GM12872 (cell line): ENCODE results near the gene KDM4C.

Experiments used
- TF ChIP-seq, protein P1 (sequence below): IDR thresholded peaks from 3 replicates; pipeline ENCODE4 v1.5.1; 2011; ENCODE audit warnings: low read depth, mild to moderate bottlenecking, low read length, moderate library complexity; ENCODE audit not compliant: insufficient read depth

The KDM4C gene

DNA sequence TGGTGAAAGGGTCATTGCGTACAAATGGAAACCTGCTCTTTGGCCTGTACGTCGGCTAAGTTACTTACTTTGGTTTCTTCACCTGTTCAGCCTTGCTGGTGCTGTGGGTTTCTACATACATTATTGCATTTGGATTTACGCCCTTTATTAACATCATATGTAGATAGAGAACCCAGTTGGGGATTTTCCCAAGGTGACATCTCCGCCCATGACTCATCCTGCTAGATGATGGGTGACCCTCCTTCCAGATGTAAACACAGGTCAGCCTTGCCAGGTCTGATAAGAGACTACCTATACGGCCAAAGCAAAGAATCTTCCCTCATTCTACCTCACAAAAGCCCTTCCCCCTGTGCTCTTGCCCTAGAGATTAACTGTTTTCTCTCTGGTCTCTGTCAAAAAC lies 360.9 kb downstream of the KDM4C start:
- TF ChIP-seq, protein P1, sequence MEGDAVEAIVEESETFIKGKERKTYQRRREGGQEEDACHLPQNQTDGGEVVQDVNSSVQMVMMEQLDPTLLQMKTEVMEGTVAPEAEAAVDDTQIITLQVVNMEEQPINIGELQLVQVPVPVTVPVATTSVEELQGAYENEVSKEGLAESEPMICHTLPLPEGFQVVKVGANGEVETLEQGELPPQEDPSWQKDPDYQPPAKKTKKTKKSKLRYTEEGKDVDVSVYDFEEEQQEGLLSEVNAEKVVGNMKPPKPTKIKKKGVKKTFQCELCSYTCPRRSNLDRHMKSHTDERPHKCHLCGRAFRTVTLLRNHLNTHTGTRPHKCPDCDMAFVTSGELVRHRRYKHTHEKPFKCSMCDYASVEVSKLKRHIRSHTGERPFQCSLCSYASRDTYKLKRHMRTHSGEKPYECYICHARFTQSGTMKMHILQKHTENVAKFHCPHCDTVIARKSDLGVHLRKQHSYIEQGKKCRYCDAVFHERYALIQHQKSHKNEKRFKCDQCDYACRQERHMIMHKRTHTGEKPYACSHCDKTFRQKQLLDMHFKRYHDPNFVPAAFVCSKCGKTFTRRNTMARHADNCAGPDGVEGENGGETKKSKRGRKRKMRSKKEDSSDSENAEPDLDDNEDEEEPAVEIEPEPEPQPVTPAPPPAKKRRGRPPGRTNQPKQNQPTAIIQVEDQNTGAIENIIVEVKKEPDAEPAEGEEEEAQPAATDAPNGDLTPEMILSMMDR: no peak

DNA sequence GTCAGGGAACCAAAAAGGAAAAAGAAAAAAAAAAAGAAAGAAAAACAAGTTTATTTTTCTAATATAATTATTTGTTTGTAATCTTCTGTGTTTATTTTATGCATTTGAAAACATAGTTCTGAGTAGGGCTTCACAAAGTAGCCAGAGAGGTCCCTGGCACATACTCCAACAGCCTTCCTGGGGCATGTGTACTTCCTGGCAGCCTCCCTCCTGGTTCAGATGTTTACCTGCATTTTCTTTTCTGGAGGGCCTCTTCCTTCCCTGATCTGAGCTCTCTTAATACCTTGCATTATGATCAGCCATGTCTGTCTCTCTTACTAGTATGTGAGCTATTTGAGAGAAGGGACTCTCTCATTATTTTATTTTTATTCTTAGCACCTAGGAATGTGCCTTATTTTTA lies 361.8 kb downstream of the KDM4C start:
- TF ChIP-seq, protein P1: no peak

DNA sequence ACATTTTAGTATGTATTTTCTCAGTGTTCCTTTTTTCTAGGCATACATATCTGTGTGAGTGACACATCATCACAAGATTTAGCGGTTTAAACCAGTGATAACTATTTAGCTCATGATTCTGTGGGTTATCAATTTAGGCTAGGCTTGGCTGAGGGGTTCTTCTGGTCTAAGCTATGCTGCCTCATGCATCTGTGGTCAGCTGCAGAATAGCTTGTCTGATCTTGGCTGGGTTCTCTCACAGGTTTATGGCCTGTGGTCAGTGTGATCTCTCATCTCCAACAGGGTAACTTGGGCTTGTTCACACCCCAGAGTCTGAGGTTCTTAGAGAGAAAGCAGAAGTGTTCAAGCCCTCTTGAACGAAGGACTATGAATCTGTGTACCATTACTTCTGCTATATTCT lies 363.3 kb downstream of the KDM4C start:
- TF ChIP-seq, protein P1: no peak

DNA sequence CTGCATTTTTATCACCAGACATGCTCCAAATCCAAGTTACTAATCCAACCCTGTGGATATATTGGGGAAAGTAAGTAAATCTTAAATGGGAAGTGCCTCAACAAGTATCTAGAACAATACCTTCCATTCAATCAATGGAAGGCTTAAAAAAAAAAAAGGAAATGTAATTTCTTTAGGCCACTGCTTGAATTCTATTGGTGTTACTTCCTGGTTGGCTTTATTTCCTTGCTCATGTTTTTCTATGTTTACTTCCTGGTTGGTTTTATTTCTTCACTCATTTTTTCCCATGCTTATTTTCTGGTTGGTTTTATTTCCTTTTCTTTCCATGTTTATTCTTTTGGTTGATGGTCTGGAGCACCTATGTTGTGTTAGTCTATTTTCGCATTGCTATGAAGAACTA lies 363.9 kb downstream of the KDM4C start:
- TF ChIP-seq, protein P1: no peak

DNA sequence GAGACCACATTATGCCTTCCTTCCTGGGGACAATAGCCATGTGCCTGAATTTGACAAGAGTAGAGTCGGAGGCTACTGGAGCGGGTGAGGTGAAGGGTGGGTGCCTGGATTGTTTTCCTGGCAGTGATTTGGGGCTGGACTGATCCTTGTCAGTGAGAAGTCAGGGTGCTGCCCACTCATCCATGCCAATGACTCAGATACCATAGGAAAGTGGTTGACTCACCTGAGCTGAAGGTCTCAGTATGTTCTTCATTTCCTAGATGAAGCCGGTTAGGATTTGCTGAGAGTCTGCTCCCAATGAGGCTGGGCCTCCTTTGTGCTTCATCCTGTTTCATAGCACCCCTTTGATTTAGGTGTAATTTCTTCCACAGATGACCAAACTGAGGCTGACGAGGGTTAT lies 366.0 kb downstream of the KDM4C start:
- TF ChIP-seq, protein P1: no peak

DNA sequence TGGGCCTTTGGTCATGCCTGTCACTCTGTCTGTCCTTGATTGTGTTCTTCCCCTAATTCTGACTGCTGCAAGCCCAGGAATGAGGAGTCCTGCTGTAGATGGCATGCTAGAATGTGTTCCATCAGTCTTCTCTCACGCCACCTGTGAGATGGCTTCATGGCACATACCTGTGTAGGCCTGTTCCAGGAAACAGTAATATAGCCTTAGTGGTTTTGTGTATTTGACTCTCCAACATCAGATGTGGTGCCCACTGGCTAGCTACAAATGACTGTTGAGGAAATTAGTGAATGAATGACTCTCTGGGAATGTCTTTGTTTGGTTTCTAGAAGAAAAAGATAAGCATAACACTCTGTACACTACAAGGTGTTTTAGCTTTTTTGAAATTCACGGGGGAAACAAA lies 367.5 kb downstream of the KDM4C start:
- TF ChIP-seq, protein P1: no peak

DNA sequence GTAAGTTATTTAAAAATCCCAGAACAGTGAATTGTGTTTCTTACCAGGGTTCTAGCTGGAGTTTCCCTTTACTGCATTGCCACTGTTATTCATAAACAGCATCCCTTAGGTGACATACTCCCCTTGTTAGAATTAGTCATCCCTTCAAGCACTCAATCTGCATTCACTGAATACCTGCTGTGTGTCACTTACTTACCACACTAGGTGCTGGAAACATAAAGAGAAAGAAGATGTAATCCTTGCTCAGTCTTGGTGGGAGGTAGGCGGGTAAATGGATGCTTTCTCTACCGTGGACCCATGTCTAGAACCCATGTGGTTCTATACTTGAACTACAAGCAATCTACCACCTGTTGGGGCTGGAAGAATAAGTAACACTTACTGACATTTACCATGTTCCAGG lies 371.6 kb downstream of the KDM4C start:
- TF ChIP-seq, protein P1: no peak
